Esophagus squamous epithelium (tissue), 4 donors: ENCODE measurements around the gene LIMS1.
"Not testable (repeated sequence)": the region's sequence is repeated elsewhere in the genome, so short reads cannot be mapped to it uniquely, and the experiment has no call there.

Experiments used
- POLR2A ChIP-seq, 4 donors: fragments of 450-650 bp; IDR thresholded peaks; one replicate each; pipeline ENCODE4 v1.6.1; 2017; ENCODE audit warnings: antibody characterized with exemption in 4 of 4, mild to moderate bottlenecking in 4 of 4, moderate library complexity in 3 of 4
- TF ChIP-seq, protein P1 (sequence below), 6 experiments: fragments of 450-650 bp in 4 of 6; fragments of 200-600 bp in 2 of 6; sonication (generic) in 2 of 6; IDR thresholded peaks; one replicate each; pipeline ENCODE4 v1.5.1; 2016 to 2019; ENCODE audit warnings: antibody characterized with exemption in 6 of 6, mild to moderate bottlenecking in 4 of 6, moderate library complexity in 4 of 6

DNA sequence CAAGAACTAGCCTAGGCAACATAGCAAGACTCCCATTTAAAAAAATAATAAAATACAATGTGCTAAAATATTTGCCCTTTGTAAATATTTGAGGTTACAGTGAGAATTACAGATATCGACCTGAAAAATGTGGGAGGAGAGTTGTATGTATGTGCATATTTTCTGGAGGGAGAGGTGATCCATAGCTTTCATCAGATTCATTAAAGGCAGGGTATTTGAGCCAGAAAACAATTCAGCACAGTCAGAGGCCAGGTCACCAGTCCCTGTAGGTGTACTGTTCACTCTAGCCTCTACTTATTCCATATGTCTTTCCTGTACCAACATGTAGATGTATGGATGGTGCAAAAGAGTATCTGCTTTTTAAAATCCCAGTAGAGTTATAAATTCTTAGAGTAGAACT, 136.0 kb downstream of the LIMS1 start:
- not testable (repeated sequence) for TF ChIP-seq POLR2A (IDR thresholded peaks at IDR 0.05)
- TF ChIP-seq, protein P1, sequence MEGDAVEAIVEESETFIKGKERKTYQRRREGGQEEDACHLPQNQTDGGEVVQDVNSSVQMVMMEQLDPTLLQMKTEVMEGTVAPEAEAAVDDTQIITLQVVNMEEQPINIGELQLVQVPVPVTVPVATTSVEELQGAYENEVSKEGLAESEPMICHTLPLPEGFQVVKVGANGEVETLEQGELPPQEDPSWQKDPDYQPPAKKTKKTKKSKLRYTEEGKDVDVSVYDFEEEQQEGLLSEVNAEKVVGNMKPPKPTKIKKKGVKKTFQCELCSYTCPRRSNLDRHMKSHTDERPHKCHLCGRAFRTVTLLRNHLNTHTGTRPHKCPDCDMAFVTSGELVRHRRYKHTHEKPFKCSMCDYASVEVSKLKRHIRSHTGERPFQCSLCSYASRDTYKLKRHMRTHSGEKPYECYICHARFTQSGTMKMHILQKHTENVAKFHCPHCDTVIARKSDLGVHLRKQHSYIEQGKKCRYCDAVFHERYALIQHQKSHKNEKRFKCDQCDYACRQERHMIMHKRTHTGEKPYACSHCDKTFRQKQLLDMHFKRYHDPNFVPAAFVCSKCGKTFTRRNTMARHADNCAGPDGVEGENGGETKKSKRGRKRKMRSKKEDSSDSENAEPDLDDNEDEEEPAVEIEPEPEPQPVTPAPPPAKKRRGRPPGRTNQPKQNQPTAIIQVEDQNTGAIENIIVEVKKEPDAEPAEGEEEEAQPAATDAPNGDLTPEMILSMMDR (IDR thresholded peaks at IDR 0.05) = not testable (repeated sequence)
